ENCODE results near the gene TMA7B. TPM values are rescaled to one million over a fixed set of nuclear protein-coding genes. Genes with fewer than 3 reads are reported as not detected.

Gene TMA7B
- total and polyA plus RNA-seq, 2 of the 4 experiments (the other 2 are of a cell fraction), result not detected

- no TSS peak for BruUV-seq (replicated peaks)
- in situ Hi-C loops (cut with MboI; ENCODE audit: low sequenced_read_pairs), result no loop called here
- Histone ChIP-seq H4K91ac (ENCODE audit: insufficient read depth, low read depth, low read length) (no peak overlapping the region), H4K20me1 (ENCODE audit: insufficient read depth, low read length) (no peaks in the 10 kb centered on the region), H3K79me1 (ENCODE audit: low read depth in 1 of 2, low read length in 2 of 2) (no peaks in the 10 kb centered on the region), H3K9me3 (ENCODE audit: control insufficient read depth, insufficient read depth, low read length) (no peaks in the 10 kb centered on the region), H3K27ac (ENCODE audit: insufficient read depth, low read length) (no peak overlapping the region), H2BK15ac (ENCODE audit: low read depth, low read length) (no peak overlapping the region), H2BK5ac (ENCODE audit: low read depth, low read length, poor library complexity, severe bottlenecking) (no peak overlapping the region), H3K56ac (ENCODE audit: extremely low read depth, insufficient read depth, low read length) (no peak overlapping the region), H3K18ac (ENCODE audit: low read depth, low read length) (no peak overlapping the region), H2BK20ac (ENCODE audit: low read depth, low read length) (no peak overlapping the region), H3K36me3 (ENCODE audit: control insufficient read depth, insufficient read depth, low read length) (no peaks in the 10 kb centered on the region), H3K14ac (replicated peaks; ENCODE audit: low read depth, low read length) (no peak overlapping the region), H3K4me3 (ENCODE audit: insufficient read depth, low read depth, low read length) (no peak overlapping the region), H3K9ac (ENCODE audit: low read depth, low read length) (no peak overlapping the region), H3K4me1 (ENCODE audit: control insufficient read depth, insufficient read depth, low read length) (no peaks in the 10 kb centered on the region), H3K4ac (ENCODE audit: low read depth, low read length) (no peak overlapping the region), H2AK5ac (ENCODE audit: low read depth, low read length) (no peak overlapping the region), H3K27me3 (ENCODE audit: control insufficient read depth, insufficient read depth, low read length) (peaks cover 44% of the 10 kb centered on the region), H2AK9ac (replicated peaks; ENCODE audit: low read depth, low read length, poor library complexity) (no peak overlapping the region), H4K5ac (ENCODE audit: low read depth, low read length) (no peak overlapping the region), H2BK120ac (ENCODE audit: low read depth, low read length) (no peak overlapping the region), H3K23ac (ENCODE audit: low read depth, low read length) (no peak overlapping the region), H3K9me1 (ENCODE audit: insufficient read depth, low read length) (no peaks in the 10 kb centered on the region), H2AFZ (replicated peaks; ENCODE audit: low read length, poor library complexity) (no peak overlapping the region), H3K4me2 (ENCODE audit: low read depth, low read length) (no peak overlapping the region), H4K8ac (ENCODE audit: low read depth in 2 of 2, low read length in 2 of 2) (no peak overlapping the region)
- intact Hi-C loops (cut with micrococcal nuclease), result no loop called here
- ATAC-seq (ENCODE audit: low read depth), result no peak
- no peak for DNase-seq
- ChIA-PET CTCF (no interaction called here), POLR2A (ENCODE audit: unreplicated experiment) (no interaction called here)
- WGBS, 2 experiments (ENCODE audit: extremely low coverage in 2 of 2, insufficient read length in 1 of 2), result no CpG with 5 or more reads among the region's 5 CpGs
- dilution Hi-C loops (cut with HindIII; ENCODE audit: low sequenced_read_pairs, unreplicated experiment), result no loop called here
- TF ChIP-seq FOS (IDR thresholded peaks at IDR 0.05; ENCODE audit: low read depth, low read length) (no peak), MXI1 (IDR thresholded peaks at IDR 0.05; ENCODE audit: borderline replicate concordance, low read depth, low read length) (no peak), ELK1 (IDR thresholded peaks at IDR 0.05; ENCODE audit: borderline replicate concordance, low read depth, low read length) (no peak), SMC3 (IDR thresholded peaks at IDR 0.05; ENCODE audit: low read depth, low read length) (no peak), RFX5 (IDR thresholded peaks at IDR 0.05; ENCODE audit: low read depth, low read length) (no peak), BHLHE40 (IDR thresholded peaks at IDR 0.05; ENCODE audit: low read depth, low read length) (no peak), RCOR1 (IDR thresholded peaks at IDR 0.05; ENCODE audit: insufficient replicate concordance, low read length) (no peak), CTCF (conservative IDR thresholded peaks at IDR 0.05; ENCODE audit: low read depth, low read length) (no peak), POLR2A (IDR thresholded peaks at IDR 0.05; ENCODE audit: low read depth, low read length) (no peak), CHD1 (IDR thresholded peaks at IDR 0.05; ENCODE audit: low read depth, low read length) (no peak), MAFK (IDR thresholded peaks at IDR 0.05; ENCODE audit: low read depth, low read length) (no peak), NFE2L2 (IDR thresholded peaks at IDR 0.05; ENCODE audit: low read depth, low read length) (no peak), CEBPB (IDR thresholded peaks at IDR 0.05; ENCODE audit: low read depth, low read length) (no peak), MAZ (IDR thresholded peaks at IDR 0.05; ENCODE audit: borderline replicate concordance, low read depth, low read length) (no peak), RAD21 (IDR thresholded peaks at IDR 0.05; ENCODE audit: low read length) (no peak), USF2 (IDR thresholded peaks at IDR 0.05; ENCODE audit: low read depth, low read length) (no peak)
Observed at GRCh38 chr22:39943337-39943736, 16.9 kb upstream of the TMA7B start.
